ENCODE results near the gene CALN1. TPM values are rescaled to one million over a fixed set of nuclear protein-coding genes. Genes with fewer than 3 reads are reported as not detected.

The CALN1 gene
- total and polyA plus RNA-seq, 9 donors: under 0.01 to 0.18 (median 0.13) TPM; not detected in 2

- no peaks in the 10 kb centered on the region for H3K36me3 ChIP-seq
- H3K27me3 ChIP-seq: no peaks in the 10 kb centered on the region
- no peak for TF ChIP-seq POLR2A (IDR thresholded peaks at IDR 0.05)
- no peak for TF ChIP-seq CTCF (IDR thresholded peaks at IDR 0.05)
- TF ChIP-seq EP300 (IDR thresholded peaks at IDR 0.05): no peak
- no peak overlapping the region for H3K27ac ChIP-seq
- WGBS, 3 donors: 81 to 89% (median 84%) methylated on average over 9 of the region's 9 CpGs
- no peaks in the 10 kb centered on the region for H3K9me3 ChIP-seq
- no peaks in the 10 kb centered on the region for H3K4me1 ChIP-seq (ENCODE audit: insufficient read depth)
- no peak overlapping the region for H3K4me3 ChIP-seq
- DNase-seq: no peak
- intact Hi-C loops (cut with DNase I): no loop called here
Measured at GRCh38 chr7:72307566-72307965, 104.6 kb downstream of the CALN1 start.

- H3K27me3 ChIP-seq: no peaks in the 10 kb centered on the region
- H3K36me3 ChIP-seq: no peaks in the 10 kb centered on the region
- no peak for DNase-seq
- H3K27ac ChIP-seq: no peak overlapping the region
- H3K4me1 ChIP-seq (ENCODE audit: insufficient read depth): no peaks in the 10 kb centered on the region
- 72 to 81% (median 76%) methylated on average over 1 of the region's 1 CpG for WGBS, 3 donors
- H3K4me3 ChIP-seq: no peak overlapping the region
- intact Hi-C loops (cut with DNase I): no loop called here
- H3K9me3 ChIP-seq: no peaks in the 10 kb centered on the region
- no peak for TF ChIP-seq POLR2A (IDR thresholded peaks at IDR 0.05)
- no peak for TF ChIP-seq CTCF (IDR thresholded peaks at IDR 0.05)
- TF ChIP-seq EP300 (IDR thresholded peaks at IDR 0.05): no peak
Measured at GRCh38 chr7:72298912-72299311, 113.2 kb downstream of the CALN1 start.

GRCh38 chr7:72298091-72298490 is 114.0 kb downstream of the CALN1 start:
- intact Hi-C loops (cut with DNase I): no loop called here
- no peaks in the 10 kb centered on the region for H3K27me3 ChIP-seq
- H3K4me1 ChIP-seq (ENCODE audit: insufficient read depth): no peaks in the 10 kb centered on the region
- no peak overlapping the region for H3K4me3 ChIP-seq
- DNase-seq: no peak
- 87 to 90% (median 90%) methylated on average over 5 of the region's 5 CpGs for WGBS, 3 donors
- no peaks in the 10 kb centered on the region for H3K9me3 ChIP-seq
- no peak for TF ChIP-seq CTCF (IDR thresholded peaks at IDR 0.05)
- TF ChIP-seq POLR2A (IDR thresholded peaks at IDR 0.05): no peak
- no peak for TF ChIP-seq EP300 (IDR thresholded peaks at IDR 0.05)
- no peak overlapping the region for H3K27ac ChIP-seq
- H3K36me3 ChIP-seq: no peaks in the 10 kb centered on the region

GRCh38 chr7:72297636-72298035 is 114.5 kb downstream of the CALN1 start:
- no peak overlapping the region for H3K4me3 ChIP-seq

More at GRCh38 chr7:72297636-72298035, 114.5 kb downstream of the CALN1 start:
- Histone ChIP-seq H3K9me3 (no peaks in the 10 kb centered on the region), H3K4me1 (ENCODE audit: insufficient read depth) (no peaks in the 10 kb centered on the region), H3K36me3 (no peaks in the 10 kb centered on the region), H3K27me3 (no peaks in the 10 kb centered on the region), H3K27ac (no peak overlapping the region)
- DNase-seq: no peak
- WGBS, 3 donors: 53 to 56% (median 54%) methylated on average over 3 of the region's 3 CpGs
- intact Hi-C loops (cut with DNase I): no loop called here
- TF ChIP-seq POLR2A (IDR thresholded peaks at IDR 0.05) (no peak), EP300 (IDR thresholded peaks at IDR 0.05) (no peak), CTCF (IDR thresholded peaks at IDR 0.05) (no peak)

Data from ovary (tissue), 9 donors.